Muscle of leg (tissue), 9 donors: Measurements from ENCODE around the gene CORO2A. TPM values are rescaled to one million over a fixed set of nuclear protein-coding genes. Genes with fewer than 3 reads are reported as not detected.

Experiments
- polyA plus RNA-seq, 8 donors: library from polyadenylated mRNA; unstranded; fragments of 120-200 nt; gene quantifications; one replicate each; pipeline versions ENCODE4 v1.2.1 to v1.2.3, GENCODE V29; 2013; ENCODE audit warnings: inconsistent platforms in 1 of 8, low replicate concordance in 1 of 8; ENCODE audit not compliant: insufficient read length in 8 of 8, insufficient read depth in 1 of 8
- total RNA-seq: library from RNA; stranded (reverse); fragments of 120-200 nt; gene quantifications from one replicate; pipeline ENCODE4 v1.2.4, GENCODE V29; 2013

CORO2A gene
- total and polyA plus RNA-seq, 9 donors, result 0.13 to 1.9 (median 0.36) TPM

Other genes with a start within 250 kb of the CORO2A start
- 18.6 TPM for gene ANP32B, start 209.3 kb downstream of the CORO2A start, total RNA-seq
- gene ANP32B, start 209.3 kb downstream of the CORO2A start, polyA plus RNA-seq, result 100 to 1,000 TPM; 137 to 198 (median 161) TPM
- gene NANS, start 135.9 kb downstream of the CORO2A start, total RNA-seq, result 46.3 TPM
- 10 to 100 TPM; 30.4 to 42.0 (median 35.1) TPM for gene NANS, start 135.9 kb downstream of the CORO2A start, polyA plus RNA-seq
- 0.40 TPM for gene TRIM14, start 73.4 kb downstream of the CORO2A start, total RNA-seq
- 1 to 10 TPM in 6 of 8 donors, under 1 TPM in 2; 0.82 to 3.4 (median 1.1) TPM for gene TRIM14, start 73.4 kb downstream of the CORO2A start, polyA plus RNA-seq
- 1.0 TPM for gene TBC1D2, start 63.0 kb upstream of the CORO2A start, total RNA-seq
- gene TBC1D2, start 63.0 kb upstream of the CORO2A start, polyA plus RNA-seq, result 1 to 10 TPM; 1.1 to 5.0 (median 2.0) TPM